NOMO-1 treated with dmso at 0.1 percent for 144 hours (cell line): ENCODE results near the gene CDKN1B.
A peak's percentile ranks its signal among the peaks of the same experiment; 100 is the strongest.
"Not testable (repeated sequence)": the region's sequence is repeated elsewhere in the genome, so short reads cannot be mapped to it uniquely, and the experiment has no call there.

ENCODE experiments used
- DNase-seq: peaks from one replicate; lab custom pipeline; 2025; ENCODE audit not compliant: unreplicated experiment; lab: John Stamatoyannopoulos, UW

The CDKN1B gene

GRCh38 chr12:12723681-12724420 lies 6.7 kb downstream of the CDKN1B start:
- no peak for DNase-seq

- no peak for DNase-seq
Measured at GRCh38 chr12:12724421-12725085, 7.4 kb downstream of the CDKN1B start.

- DNase-seq = peak; percentile 97
Measured at GRCh38 chr12:12725086-12725955, 8.2 kb downstream of the CDKN1B start.

GRCh38 chr12:12725956-12726554 lies 8.9 kb downstream of the CDKN1B start:
- no peak for DNase-seq

- DNase-seq = no peak
Measured at GRCh38 chr12:12726555-12727093, 9.5 kb downstream of the CDKN1B start.

- no peak for DNase-seq
Measured at GRCh38 chr12:12731178-12731577, 14.0 kb downstream of the CDKN1B start.

- no peak for DNase-seq
Measured at GRCh38 chr12:12731785-12732184, 14.6 kb downstream of the CDKN1B start.

- DNase-seq = no peak
Measured at GRCh38 chr12:12733118-12733517, 15.9 kb downstream of the CDKN1B start.

GRCh38 chr12:12734054-12734453 lies 16.9 kb downstream of the CDKN1B start:
- DNase-seq = no peak

- no peak for DNase-seq
Measured at GRCh38 chr12:12734561-12735071, 17.4 kb downstream of the CDKN1B start.

GRCh38 chr12:12735301-12735700 lies 18.1 kb downstream of the CDKN1B start:
- DNase-seq = no peak

GRCh38 chr12:12736759-12737676 lies 19.9 kb downstream of the CDKN1B start:
- DNase-seq = no peak

GRCh38 chr12:12738152-12738551 lies 21.0 kb downstream of the CDKN1B start:
- not testable (repeated sequence) for DNase-seq

GRCh38 chr12:12741660-12742059 lies 24.5 kb downstream of the CDKN1B start:
- DNase-seq = no peak

GRCh38 chr12:12744546-12745305 lies 27.6 kb downstream of the CDKN1B start:
- no peak for DNase-seq

GRCh38 chr12:12745576-12746211 lies 28.5 kb downstream of the CDKN1B start:
- no peak for DNase-seq

GRCh38 chr12:12747278-12747677 lies 30.1 kb downstream of the CDKN1B start:
- no peak for DNase-seq

GRCh38 chr12:12748044-12748443 lies 30.9 kb downstream of the CDKN1B start:
- DNase-seq = no peak
